HL-60 (cell line): ENCODE results near the gene ABCC4.

Experiments
- DNase-seq, 2 experiments: peaks; one replicate each; pipeline ENCODE4 v3.0.0-alpha.2; 2010 to 2020; ENCODE audit warnings: low read depth in 1 of 2, low spot score in 1 of 2
- H3K27ac ChIP-seq: fragments of 250-450 bp; sonication (Bioruptor Pico); replicated peaks from 2 replicates; pipeline ENCODE4 v1.5.1; 2020; ENCODE audit warnings: mild to moderate bottlenecking, moderate library complexity
- H3K27me3 ChIP-seq: fragments of 250-450 bp; sonication (Bioruptor Pico); 2 replicates; pipeline ENCODE4 v1.5.1; 2021; ENCODE audit warnings: mild to moderate bottlenecking, moderate library complexity; ENCODE audit not compliant: insufficient read depth, poor library complexity, severe bottlenecking
- H3K4me3 ChIP-seq: replicated peaks from 2 replicates; pipeline ENCODE4 v1.5.1; 2011; ENCODE audit warnings: mild to moderate bottlenecking, control low read depth, low read length; ENCODE audit not compliant: insufficient read depth
- GABPA ChIP-seq: IDR thresholded peaks from 2 replicates; pipeline ENCODE4 v1.6.1; 2012; ENCODE audit warnings: low read depth
- POLR2AphosphoS5 ChIP-seq: IDR thresholded peaks from 2 replicates; pipeline ENCODE4 v1.6.1; 2012; ENCODE audit warnings: low read depth
- SPI1 ChIP-seq: IDR thresholded peaks from 2 replicates; pipeline ENCODE4 v1.6.1; 2012; ENCODE audit warnings: low read depth, mild to moderate bottlenecking, borderline replicate concordance
- TF ChIP-seq, protein P1 (sequence below): IDR thresholded peaks from 2 replicates; pipeline ENCODE4 v1.6.1; 2012; ENCODE audit warnings: low read depth; ENCODE audit not compliant: insufficient replicate concordance
- TF ChIP-seq, protein P2 (sequence below): IDR thresholded peaks from one replicate; pipeline ENCODE4 v1.5.1; 2011; ENCODE audit warnings: low read length, control low read depth, inconsistent platforms; ENCODE audit not compliant: insufficient read depth

ABCC4 gene

DNA sequence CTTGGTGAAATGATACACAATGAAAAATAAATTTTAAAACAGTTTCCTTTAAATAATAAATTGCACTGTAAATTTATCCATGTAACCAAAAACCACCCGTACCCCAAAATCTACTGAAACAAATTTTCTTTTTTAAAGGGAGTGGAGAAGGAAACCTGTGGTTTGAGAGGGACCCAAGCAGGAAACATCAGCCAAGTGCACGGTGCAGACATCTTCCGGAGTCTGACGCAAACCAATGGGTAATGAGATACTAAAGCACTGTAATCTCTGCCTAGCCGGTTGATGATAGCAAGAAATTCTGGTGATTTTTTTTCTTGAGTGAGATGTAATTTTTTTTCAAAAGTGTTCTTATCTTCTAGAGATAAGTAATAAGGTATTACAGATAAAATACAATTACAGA is 115.4 kb downstream of the ABCC4 start:
- no peak overlapping the region for H3K27ac ChIP-seq
- TF ChIP-seq, protein P1, sequence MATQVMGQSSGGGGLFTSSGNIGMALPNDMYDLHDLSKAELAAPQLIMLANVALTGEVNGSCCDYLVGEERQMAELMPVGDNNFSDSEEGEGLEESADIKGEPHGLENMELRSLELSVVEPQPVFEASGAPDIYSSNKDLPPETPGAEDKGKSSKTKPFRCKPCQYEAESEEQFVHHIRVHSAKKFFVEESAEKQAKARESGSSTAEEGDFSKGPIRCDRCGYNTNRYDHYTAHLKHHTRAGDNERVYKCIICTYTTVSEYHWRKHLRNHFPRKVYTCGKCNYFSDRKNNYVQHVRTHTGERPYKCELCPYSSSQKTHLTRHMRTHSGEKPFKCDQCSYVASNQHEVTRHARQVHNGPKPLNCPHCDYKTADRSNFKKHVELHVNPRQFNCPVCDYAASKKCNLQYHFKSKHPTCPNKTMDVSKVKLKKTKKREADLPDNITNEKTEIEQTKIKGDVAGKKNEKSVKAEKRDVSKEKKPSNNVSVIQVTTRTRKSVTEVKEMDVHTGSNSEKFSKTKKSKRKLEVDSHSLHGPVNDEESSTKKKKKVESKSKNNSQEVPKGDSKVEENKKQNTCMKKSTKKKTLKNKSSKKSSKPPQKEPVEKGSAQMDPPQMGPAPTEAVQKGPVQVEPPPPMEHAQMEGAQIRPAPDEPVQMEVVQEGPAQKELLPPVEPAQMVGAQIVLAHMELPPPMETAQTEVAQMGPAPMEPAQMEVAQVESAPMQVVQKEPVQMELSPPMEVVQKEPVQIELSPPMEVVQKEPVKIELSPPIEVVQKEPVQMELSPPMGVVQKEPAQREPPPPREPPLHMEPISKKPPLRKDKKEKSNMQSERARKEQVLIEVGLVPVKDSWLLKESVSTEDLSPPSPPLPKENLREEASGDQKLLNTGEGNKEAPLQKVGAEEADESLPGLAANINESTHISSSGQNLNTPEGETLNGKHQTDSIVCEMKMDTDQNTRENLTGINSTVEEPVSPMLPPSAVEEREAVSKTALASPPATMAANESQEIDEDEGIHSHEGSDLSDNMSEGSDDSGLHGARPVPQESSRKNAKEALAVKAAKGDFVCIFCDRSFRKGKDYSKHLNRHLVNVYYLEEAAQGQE: no peak
- TF ChIP-seq GABPA (no peak), POLR2AphosphoS5 (no peak), SPI1 (no peak)
- TF ChIP-seq, protein P2, sequence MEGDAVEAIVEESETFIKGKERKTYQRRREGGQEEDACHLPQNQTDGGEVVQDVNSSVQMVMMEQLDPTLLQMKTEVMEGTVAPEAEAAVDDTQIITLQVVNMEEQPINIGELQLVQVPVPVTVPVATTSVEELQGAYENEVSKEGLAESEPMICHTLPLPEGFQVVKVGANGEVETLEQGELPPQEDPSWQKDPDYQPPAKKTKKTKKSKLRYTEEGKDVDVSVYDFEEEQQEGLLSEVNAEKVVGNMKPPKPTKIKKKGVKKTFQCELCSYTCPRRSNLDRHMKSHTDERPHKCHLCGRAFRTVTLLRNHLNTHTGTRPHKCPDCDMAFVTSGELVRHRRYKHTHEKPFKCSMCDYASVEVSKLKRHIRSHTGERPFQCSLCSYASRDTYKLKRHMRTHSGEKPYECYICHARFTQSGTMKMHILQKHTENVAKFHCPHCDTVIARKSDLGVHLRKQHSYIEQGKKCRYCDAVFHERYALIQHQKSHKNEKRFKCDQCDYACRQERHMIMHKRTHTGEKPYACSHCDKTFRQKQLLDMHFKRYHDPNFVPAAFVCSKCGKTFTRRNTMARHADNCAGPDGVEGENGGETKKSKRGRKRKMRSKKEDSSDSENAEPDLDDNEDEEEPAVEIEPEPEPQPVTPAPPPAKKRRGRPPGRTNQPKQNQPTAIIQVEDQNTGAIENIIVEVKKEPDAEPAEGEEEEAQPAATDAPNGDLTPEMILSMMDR: no peak
- no peak overlapping the region for H3K4me3 ChIP-seq
- no peaks in the 10 kb centered on the region for H3K27me3 ChIP-seq
- peak in 1 of 2 experiments; percentile 62 for DNase-seq

DNA sequence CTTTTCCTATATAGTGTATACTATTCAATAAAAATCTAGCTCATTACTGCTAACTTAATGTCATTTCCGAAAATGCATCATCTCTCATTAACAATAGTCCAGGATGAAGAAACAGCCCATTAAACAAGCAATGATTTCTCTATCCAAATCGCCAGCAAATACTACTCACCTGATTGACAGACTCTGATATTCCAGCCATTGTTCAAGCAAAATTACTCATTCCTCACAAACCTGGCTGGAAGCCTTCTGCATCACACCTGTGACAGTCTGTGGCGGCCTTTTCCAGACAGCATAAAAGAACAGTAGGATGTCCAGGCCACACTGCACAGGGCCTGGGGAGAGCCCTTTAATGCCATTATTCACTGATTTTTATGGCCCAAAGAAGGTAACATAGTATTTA is 115.9 kb downstream of the ABCC4 start:
- no peaks in the 10 kb centered on the region for H3K27me3 ChIP-seq
- no peak for TF ChIP-seq SPI1
- TF ChIP-seq, protein P2: no peak
- no peak for TF ChIP-seq POLR2AphosphoS5
- TF ChIP-seq, protein P1: no peak
- TF ChIP-seq GABPA: no peak
- no peak overlapping the region for H3K4me3 ChIP-seq
- DNase-seq: no peak
- H3K27ac ChIP-seq: no peak overlapping the region

DNA sequence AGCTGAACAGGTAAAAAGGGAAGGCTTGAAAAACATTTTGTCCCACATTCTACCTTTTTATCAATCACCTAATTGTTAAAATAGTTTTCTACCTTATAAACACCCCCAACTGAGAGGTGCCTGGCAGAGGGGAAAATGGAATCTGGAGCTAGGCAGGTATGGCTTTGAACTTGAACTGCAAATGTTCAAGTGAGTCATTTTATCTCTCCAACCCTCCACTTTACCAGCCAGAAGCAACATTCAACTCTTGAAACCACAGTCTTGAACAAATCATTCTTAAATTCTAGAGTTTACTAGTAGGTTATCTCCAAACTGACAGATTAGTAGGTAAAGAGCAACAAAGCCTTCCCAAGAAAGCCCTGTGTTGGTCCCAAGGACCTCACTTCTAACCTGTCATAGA is 116.9 kb downstream of the ABCC4 start:
- no peak for TF ChIP-seq SPI1
- TF ChIP-seq, protein P1: no peak
- TF ChIP-seq GABPA: no peak
- H3K27me3 ChIP-seq: no peaks in the 10 kb centered on the region
- H3K27ac ChIP-seq: no peak overlapping the region
- no peak for DNase-seq
- H3K4me3 ChIP-seq: no peak overlapping the region
